ENCODE data around the gene ZNF280B. TPM values are rescaled to one million over a fixed set of nuclear protein-coding genes. Genes with fewer than 3 reads are reported as not detected.
"Not testable (repeated sequence)": the region's sequence is repeated elsewhere in the genome, so short reads cannot be mapped to it uniquely, and the experiment has no call there.

Gene ZNF280B
- polyA plus RNA-seq, 1 of the 3 experiments (the other 2 are of a cell fraction), result 0.82 TPM

GRCh38 chr22:22506736-22507135, 1.8 kb downstream of the ZNF280B start:
- TF ChIP-seq, protein P1, sequence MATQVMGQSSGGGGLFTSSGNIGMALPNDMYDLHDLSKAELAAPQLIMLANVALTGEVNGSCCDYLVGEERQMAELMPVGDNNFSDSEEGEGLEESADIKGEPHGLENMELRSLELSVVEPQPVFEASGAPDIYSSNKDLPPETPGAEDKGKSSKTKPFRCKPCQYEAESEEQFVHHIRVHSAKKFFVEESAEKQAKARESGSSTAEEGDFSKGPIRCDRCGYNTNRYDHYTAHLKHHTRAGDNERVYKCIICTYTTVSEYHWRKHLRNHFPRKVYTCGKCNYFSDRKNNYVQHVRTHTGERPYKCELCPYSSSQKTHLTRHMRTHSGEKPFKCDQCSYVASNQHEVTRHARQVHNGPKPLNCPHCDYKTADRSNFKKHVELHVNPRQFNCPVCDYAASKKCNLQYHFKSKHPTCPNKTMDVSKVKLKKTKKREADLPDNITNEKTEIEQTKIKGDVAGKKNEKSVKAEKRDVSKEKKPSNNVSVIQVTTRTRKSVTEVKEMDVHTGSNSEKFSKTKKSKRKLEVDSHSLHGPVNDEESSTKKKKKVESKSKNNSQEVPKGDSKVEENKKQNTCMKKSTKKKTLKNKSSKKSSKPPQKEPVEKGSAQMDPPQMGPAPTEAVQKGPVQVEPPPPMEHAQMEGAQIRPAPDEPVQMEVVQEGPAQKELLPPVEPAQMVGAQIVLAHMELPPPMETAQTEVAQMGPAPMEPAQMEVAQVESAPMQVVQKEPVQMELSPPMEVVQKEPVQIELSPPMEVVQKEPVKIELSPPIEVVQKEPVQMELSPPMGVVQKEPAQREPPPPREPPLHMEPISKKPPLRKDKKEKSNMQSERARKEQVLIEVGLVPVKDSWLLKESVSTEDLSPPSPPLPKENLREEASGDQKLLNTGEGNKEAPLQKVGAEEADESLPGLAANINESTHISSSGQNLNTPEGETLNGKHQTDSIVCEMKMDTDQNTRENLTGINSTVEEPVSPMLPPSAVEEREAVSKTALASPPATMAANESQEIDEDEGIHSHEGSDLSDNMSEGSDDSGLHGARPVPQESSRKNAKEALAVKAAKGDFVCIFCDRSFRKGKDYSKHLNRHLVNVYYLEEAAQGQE (IDR thresholded peaks at IDR 0.05; ENCODE audit: low read depth, low read length), result no peak
- Histone ChIP-seq H3K27ac (ENCODE audit: low read depth in 2 of 2, low read length in 1 of 2) (no peak overlapping the region), H3K4me2 (no peak overlapping the region), H3K9ac (no peak overlapping the region), H3K79me2 (ENCODE audit: insufficient read depth) (no peaks in the 10 kb centered on the region), H3K4me3 (ENCODE audit: low read depth in 2 of 2, low read length in 1 of 2) (no peak overlapping the region), H3K27me3 (ENCODE audit: insufficient read depth) (no peaks in the 10 kb centered on the region), H4K20me1 (ENCODE audit: insufficient read depth) (no peaks in the 10 kb centered on the region), H3K9me2 (no peaks in the 10 kb centered on the region), H3K4me1 (ENCODE audit: control insufficient read depth in 1 of 2, insufficient read depth in 2 of 2, low read depth in 1 of 2, low read length in 1 of 2) (peaks cover 0 to 2% of the 10 kb centered on the region in 2 experiments; a peak in 1 of 4 replicates), H3K36me3 (replicated peaks in 1 of 2; ENCODE audit: control insufficient read depth in 1 of 2, insufficient read depth in 2 of 2, low read length in 1 of 2) (peaks cover 16 to 33% of the 10 kb centered on the region in 2 experiments), H3K9me3 (no peaks in the 10 kb centered on the region), H2AFZ (ENCODE audit: low read depth) (no peak overlapping the region), H3F3A (replicated peaks; ENCODE audit: insufficient read depth) (peaks cover 4% of the 10 kb centered on the region)
- POLR2A ChIA-PET, result no interaction called here
- no peak for DNase-seq
- 100% methylated on average over 1 of the region's 1 CpG for WGBS (ENCODE audit: low lambda C conversion rate)
- CTCF ChIA-PET, result interaction anchor here (3.4 kb wide), 1 partner anchor 43 kb away, joined by 27 read pairs; no protein-coding TSS in a partner anchor

DNA sequence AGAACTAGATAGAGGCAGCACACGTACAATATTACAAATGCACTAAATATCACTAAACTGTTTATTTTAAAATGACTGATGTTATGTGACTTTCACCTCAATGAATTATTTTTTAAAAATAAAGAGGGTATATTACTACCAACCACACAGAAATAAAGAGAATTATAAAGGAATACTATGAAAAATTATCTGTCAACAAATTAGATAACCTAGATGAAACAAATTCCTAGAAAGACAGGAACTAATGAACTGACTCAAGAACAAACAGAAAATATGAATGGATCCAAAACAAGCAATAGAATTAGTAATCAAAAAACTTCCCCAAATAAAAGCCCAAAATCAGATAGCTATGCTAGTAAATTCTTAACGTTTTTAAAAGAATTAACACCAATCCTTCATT, 10.3 kb downstream of the ZNF280B start:
- whole genome bisulfite sequencing (ENCODE audit: low lambda C conversion rate), result 69% methylated on average over 2 of the region's 2 CpGs

GRCh38 chr22:22491589-22491988, 17.0 kb downstream of the ZNF280B start:
- 89% methylated on average over 3 of the region's 3 CpGs for WGBS (ENCODE audit: low lambda C conversion rate)
- H3K4me1 ChIP-seq (ENCODE audit: control insufficient read depth in 1 of 2, insufficient read depth in 2 of 2, low read depth in 1 of 2, low read length in 1 of 2); H3K9me2 ChIP-seq; H2AFZ ChIP-seq (ENCODE audit: low read depth); H3K27ac ChIP-seq (ENCODE audit: low read depth in 2 of 2, low read length in 1 of 2); H4K20me1 ChIP-seq (ENCODE audit: insufficient read depth); H3F3A ChIP-seq (replicated peaks; ENCODE audit: insufficient read depth); H3K9ac ChIP-seq; H3K9me3 ChIP-seq; H3K27me3 ChIP-seq (ENCODE audit: insufficient read depth); DNase-seq; CTCF ChIA-PET; H3K4me2 ChIP-seq; POLR2A ChIA-PET; H3K79me2 ChIP-seq (ENCODE audit: insufficient read depth); H3K4me3 ChIP-seq (ENCODE audit: low read depth in 2 of 2, low read length in 1 of 2): not testable (repeated sequence)
- peaks cover 38 to 44% of the 10 kb centered on the region in 2 experiments for H3K36me3 ChIP-seq (replicated peaks in 1 of 2; ENCODE audit: control insufficient read depth in 1 of 2, insufficient read depth in 2 of 2, low read length in 1 of 2)

More for the DNA sequence above, 10.3 kb downstream of the ZNF280B start:
- no peaks in the 10 kb centered on the region for H4K20me1 ChIP-seq (ENCODE audit: insufficient read depth)
- CTCF ChIA-PET, result interaction anchor here (1.8 kb wide), 1 partner anchor 10 kb away, joined by 9 read pairs; the partner anchor contains the start of gene ZNF280B
- no peaks in the 10 kb centered on the region for H3K4me1 ChIP-seq (ENCODE audit: control insufficient read depth in 1 of 2, insufficient read depth in 2 of 2, low read depth in 1 of 2, low read length in 1 of 2)
- H3K36me3 ChIP-seq (replicated peaks in 1 of 2; ENCODE audit: control insufficient read depth in 1 of 2, insufficient read depth in 2 of 2, low read length in 1 of 2), result peaks cover 10 to 21% of the 10 kb centered on the region in 2 experiments
- H3K9me3 ChIP-seq, result no peaks in the 10 kb centered on the region
- no peaks in the 10 kb centered on the region; the same call in 1 of the 2 replicates for H3K79me2 ChIP-seq (ENCODE audit: insufficient read depth)
- no peaks in the 10 kb centered on the region for H3K27me3 ChIP-seq (ENCODE audit: insufficient read depth)
- no peak overlapping the region for H3K4me3 ChIP-seq (ENCODE audit: low read depth in 2 of 2, low read length in 1 of 2)
- no peak for DNase-seq
- POLR2A ChIA-PET, result no interaction called here
- no peak overlapping the region for H3K4me2 ChIP-seq
- TF ChIP-seq USF1 (IDR thresholded peaks at IDR 0.05; ENCODE audit: borderline replicate concordance, low read depth), result no peak
- no peak for TF ChIP-seq MXI1 (IDR thresholded peaks at IDR 0.05; ENCODE audit: low read depth, low read length)
- no peak for TF ChIP-seq IRF3 (IDR thresholded peaks at IDR 0.05; ENCODE audit: low read depth, low read length)
- TF ChIP-seq FOXM1 (IDR thresholded peaks at IDR 0.05; ENCODE audit: low read depth), result no peak
- TF ChIP-seq TCF12 (IDR thresholded peaks at IDR 0.05), result no peak
- TF ChIP-seq TEAD4 (IDR thresholded peaks at IDR 0.05; ENCODE audit: borderline replicate concordance, insufficient read depth), result no peak
- TF ChIP-seq, protein P2, sequence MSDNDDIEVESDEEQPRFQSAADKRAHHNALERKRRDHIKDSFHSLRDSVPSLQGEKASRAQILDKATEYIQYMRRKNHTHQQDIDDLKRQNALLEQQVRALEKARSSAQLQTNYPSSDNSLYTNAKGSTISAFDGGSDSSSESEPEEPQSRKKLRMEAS (IDR thresholded peaks at IDR 0.05; ENCODE audit: low read depth), result no peak
- no peak for TF ChIP-seq GABPA (IDR thresholded peaks at IDR 0.05; ENCODE audit: low read depth)
- no peak for TF ChIP-seq NFIC (IDR thresholded peaks at IDR 0.05; ENCODE audit: borderline replicate concordance)
- no peak for TF ChIP-seq SMC3 (IDR thresholded peaks at IDR 0.05; ENCODE audit: low read depth, low read length)
- no peak for TF ChIP-seq FOSL2 (IDR thresholded peaks at IDR 0.05; ENCODE audit: borderline replicate concordance, low read depth)
- TF ChIP-seq RXRA (IDR thresholded peaks at IDR 0.05; ENCODE audit: borderline replicate concordance, low read depth), result no peak
- TF ChIP-seq MEF2A (IDR thresholded peaks at IDR 0.05; ENCODE audit: borderline replicate concordance, low read depth), result no peak
- no peak for TF ChIP-seq POLR2AphosphoS5 (IDR thresholded peaks at IDR 0.05; ENCODE audit: low read depth, low read length)
- TF ChIP-seq YY1 (IDR thresholded peaks at IDR 0.05; ENCODE audit: low read depth), result no peak
- peaks cover 3% of the 10 kb centered on the region for H3F3A ChIP-seq (replicated peaks; ENCODE audit: insufficient read depth)
- H3K27ac ChIP-seq (ENCODE audit: low read depth in 2 of 2, low read length in 1 of 2), result no peak overlapping the region
- H3K9me2 ChIP-seq, result no peaks in the 10 kb centered on the region
- no peak overlapping the region for H2AFZ ChIP-seq (ENCODE audit: low read depth)
- H3K9ac ChIP-seq, result no peak overlapping the region

All from SK-N-SH (cell line).